HG03571 (cell line): Measurements from ENCODE around the gene TMC7.
"Not testable (repeated sequence)": the region's sequence is repeated elsewhere in the genome, so short reads cannot be mapped to it uniquely, and the experiment has no call there.

ENCODE experiments used
- ATAC-seq: cut with Tn5 transposase; IDR thresholded peaks from one replicate; pipeline ENCODE4 v1.9.1; 2021; ENCODE audit not compliant: unreplicated experiment

Gene TMC7

DNA sequence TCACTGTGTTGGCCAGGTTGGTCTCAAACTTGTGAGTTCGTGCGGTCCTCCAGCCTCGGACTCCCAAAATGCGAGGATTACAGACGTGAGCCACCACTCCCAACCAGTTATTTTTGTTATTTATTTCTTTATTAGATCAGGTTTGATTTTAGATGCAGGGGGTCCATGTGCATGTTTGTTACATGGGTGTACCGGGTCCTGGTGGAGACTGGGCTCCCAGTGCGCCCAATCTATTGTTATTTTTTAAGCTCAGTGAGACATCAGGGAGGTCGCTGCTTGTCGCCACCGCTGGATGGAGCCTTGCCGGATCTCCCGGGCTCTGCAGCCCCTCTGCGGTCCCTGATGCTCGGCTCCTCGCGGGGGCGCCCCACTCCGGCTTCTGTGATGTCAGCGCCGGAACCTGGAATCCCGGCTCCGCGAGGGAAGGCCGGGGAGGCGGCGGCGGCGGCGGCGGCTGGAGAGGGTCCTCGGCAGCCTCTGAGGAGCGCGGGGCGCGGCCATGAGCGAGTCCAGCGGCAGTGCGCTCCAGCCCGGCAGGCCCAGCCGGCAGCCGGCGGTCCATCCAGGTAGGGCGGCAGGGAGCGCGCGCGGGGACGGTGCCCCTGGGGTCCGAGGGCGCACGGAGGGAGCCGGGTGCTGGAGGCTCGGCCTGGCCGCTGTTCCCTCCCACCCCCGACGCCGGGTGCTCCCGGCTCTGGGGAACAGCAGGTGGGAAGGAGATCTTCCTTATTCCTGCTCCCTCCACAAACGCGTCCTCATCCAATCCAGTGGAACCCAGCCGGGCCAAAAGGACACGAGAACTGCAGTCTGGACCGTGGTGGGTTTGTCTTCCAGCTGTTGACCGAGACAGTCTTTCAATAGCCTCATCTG, at the start of gene TMC7:
TSS of gene TMC7 (plus strand) at position 370 of the 870 bp plus-strand sequence. CDS start at position 500, 130 bp downstream.
- ATAC-seq = no peak

DNA sequence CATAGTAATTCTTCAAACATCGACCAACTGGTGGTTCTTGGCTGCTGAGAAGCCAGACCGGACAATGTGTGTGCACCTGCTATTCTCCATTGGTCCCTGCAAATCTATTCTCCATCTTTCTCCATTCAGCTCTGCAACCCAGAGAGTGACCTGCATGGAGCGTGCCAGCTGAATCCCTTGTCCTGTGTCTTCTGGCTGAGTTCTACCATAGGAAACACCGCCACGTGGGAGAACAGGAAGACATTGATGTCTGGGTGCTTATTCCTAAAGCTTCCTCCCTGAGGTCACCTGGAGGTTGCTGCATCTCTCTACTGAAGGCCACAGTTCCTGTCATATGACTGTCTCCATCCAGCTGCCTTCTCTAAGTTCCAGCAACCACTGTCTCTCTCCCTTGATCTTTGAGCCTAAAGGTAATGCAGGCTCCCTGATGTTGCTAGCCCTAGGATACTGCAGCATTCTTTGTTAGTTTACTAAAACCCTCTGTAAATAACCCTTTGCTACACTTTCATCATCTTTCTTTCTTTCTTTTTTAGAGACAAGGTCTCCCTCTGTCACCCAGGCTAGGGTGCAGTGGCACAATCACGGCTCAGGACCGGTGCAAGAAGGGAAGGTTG, 46.9 kb upstream of the TMC7 start:
- ATAC-seq = no peak

DNA sequence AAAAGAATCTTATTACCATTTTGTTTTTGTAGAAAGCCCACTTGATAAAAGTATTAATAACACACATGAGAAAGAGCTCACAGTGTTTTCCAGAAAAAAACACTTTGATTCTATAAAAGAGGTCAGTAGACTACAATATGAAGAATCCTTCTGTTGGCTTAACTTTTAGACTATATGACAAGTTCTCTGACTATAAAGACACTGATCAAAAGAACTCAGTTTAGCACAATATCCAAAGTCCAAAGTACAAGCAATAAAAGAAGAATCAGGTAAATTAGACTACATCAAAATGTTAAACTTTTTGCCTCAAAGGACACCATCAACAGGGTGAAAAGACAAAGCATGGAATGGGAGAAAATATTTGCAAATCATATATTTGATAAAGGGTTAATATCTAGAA, 46.3 kb upstream of the TMC7 start:
- ATAC-seq = no peak

DNA sequence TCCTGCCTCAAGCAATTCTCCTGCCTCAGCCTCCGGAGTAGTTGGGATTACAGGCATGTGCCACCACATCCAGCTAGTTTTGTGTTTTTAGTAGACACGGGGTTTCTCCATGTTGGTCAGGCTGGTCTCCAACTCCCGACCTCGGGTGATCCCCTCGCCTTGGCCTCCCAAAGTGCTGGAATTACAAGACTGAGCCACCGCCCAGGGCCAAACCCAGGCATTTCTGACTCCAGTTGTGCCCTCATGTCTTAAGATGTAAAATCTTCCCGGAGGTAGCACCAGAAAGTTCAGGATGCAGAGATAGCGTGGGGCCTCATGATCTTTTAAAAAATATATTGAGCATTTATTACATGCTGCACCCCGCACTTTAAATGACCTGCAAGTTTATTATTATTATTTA, 44.7 kb upstream of the TMC7 start:
- no peak for ATAC-seq

DNA sequence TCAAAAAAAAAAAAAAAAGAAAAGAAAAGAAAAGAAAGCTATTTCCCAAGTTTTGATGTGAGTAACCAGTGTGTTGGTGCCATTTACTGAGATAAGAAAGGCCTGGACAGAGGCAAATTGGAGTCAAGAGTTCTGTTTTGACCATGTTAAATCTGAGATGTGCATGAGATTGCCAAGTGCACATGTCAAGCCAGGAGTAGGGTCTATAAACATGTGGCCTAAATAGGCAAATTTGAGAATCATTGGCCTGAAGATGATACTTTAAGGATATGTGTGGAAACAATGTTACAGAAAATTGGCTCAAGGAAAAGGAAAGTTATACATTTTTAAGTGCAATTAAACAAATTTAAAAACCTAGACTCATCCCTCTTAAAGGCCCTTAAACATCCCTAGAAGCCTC, 42.3 kb upstream of the TMC7 start:
- ATAC-seq = no peak

DNA sequence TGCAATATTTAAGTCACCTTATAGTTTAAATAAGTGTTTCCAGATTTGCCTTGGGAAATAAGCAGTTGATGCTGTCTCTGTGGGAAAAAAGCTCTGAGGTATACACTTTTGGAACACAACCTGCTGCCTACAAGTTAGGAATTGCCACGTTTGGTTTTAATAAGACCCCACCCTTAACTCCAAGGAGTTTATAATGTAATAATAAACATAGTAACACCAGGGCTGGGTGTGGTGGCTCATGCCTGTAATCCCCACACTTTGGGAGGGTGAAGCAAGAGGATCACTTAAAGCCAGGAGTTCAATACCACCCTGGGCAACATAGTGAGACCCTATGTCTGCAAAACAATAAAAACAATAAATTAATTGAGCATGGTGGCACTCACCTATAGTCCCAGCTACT, 41.7 kb upstream of the TMC7 start:
- ATAC-seq = no peak

DNA sequence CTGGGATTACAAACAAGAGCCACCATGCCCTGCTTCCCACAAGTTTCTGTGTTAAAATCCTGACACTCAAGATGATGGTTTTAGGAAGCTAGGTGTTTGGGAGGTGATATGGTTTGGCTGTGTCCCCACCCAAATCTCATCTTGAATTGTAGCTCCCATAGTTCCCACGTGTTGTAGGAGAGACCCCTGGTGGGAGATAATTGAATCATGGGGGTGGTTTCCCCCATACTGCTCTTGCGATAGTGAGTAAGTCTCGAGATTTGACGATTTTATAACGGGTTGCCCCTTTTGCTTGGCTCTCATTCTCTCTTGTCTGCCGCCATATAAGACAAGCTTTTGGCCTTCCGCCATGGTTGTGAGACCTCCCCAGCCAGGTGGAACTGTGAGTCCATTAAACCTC, 40.3 kb upstream of the TMC7 start:
- ATAC-seq = no peak

DNA sequence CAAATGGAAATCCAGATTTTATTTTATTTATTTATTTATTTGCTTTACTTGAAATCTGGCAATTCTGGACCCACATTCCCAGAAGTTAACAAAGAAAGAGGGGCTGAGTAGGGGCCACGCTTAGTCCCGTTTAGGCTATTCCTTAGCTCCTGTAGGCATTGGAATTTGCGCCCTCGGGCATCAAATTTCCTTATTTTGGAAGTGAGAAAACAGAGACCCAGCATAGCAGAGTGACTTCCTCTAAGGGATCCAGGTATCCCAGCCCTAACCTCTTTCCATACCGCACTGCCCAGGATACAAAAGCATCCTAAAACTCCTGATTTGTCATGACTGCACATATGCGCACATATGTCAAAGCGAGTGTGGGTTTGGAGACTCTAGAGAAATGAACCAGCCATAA, 38.5 kb upstream of the TMC7 start:
- ATAC-seq = no peak

DNA sequence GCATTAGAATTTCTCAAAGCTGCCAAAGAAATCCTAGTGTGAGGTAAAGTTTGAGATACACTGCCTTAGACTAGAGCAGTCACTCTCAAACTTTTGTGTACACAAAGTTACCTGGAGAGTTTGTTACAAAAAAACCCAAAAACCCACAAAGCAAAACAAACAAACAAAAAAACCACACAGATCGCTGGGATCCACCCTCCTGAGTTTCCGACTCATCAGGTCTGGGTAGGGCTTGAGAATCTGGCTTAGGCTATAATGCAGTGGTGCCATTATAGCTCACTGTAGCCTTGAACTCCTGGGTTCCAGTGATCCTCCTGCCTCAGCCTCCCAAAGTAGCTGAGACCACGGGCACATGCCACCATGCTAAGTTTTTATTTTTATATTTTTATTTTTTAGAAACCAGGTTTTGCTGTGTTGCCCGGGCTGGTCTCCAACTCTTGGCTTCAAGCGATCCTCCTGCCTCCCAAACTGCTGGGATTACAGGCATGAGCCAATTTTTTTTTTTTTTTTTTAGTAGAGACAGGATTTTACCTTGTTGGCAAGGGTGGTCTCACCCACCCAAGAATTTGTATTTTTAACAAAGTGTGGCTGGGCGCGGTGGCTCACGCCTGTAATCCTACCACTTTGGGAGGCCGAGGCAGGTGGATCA, 35.2 kb upstream of the TMC7 start:
- no peak for ATAC-seq

DNA sequence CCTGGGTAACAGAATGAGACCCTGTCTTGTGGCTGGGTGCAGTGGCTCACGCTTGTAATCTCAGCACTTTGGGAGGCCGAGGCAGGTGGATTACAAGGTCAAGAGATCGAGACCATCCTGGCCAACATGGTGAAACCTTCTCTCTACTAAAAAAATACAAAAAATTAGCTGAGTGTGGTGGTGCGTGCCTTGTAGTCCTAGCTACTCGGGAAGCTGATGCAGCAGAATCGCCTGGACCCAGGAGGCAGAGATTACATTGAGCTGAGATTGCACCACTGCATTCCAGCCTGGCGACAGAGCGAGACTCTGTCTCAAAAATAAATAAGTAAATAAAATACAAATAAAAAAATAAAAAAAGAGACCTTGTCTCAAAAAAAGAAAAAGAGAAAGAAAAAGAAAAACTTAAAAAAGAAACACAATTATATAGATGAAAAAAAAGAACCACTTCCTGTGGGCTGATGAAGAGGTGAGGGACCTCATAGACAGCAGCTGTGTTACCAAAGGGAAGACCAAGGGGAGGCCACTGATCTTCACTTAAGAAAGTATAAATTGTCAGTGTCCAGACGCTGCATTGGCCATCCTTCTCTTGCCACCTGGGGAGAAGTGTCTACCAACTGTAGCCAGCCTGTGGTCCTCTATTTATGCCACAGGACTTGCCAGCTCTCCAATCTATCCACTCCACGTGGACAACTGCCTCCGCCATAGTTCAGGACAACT, 33.1 kb upstream of the TMC7 start:
- ATAC-seq = no peak

DNA sequence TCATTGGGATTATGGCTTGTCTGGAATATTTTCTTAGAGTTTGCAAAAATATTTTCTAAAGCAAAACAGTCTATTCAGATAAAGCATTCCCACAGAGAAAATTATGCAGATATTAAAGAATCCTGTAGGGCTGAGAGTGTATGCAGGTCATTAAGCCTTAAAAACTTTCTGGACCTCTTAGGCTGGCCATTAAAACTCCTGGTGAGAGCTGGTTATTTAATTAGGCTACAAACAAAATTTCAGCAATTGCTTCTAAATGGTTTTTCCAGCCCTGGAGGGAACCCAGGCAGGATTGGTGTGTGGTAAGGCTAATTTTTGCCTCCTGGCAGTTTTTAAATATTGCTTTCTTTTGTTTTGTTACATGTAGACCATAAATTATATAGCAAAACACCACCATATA, 30.2 kb upstream of the TMC7 start:
- no peak for ATAC-seq

DNA sequence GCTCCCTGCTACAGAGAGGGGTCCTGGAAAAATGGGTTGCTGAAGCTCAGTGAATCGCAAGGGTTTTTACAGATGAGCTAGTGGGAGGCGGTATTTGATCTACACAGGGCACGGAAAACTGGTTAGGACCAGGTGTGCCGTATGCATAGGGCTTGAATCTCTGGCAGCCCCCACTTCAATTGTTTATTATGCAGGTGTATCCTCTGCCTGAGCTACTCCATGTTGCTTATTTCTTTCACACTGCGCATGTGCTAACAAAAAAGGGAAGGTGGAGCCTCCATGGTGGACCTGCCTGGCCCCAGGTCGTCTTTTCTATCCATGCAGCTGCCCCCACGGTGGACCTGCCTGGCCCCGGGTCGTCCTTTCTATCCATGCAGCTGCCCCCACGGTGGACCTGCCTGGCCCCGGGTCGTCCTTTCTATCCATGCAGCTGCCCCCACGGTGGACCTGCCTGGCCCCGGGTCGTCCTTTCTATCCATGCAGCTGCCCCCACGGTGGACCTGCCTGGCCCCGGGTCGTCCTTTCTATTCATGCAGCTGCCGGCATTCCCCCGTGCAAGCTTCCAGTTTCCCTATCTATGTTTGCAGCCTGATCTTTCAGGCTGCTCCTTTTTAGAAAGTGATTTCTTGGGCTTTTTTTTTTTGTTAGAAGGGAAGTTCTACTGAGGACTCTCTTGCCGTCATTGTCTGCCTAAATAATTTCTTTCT, 27.7 kb upstream of the TMC7 start:
- ATAC-seq = not testable (repeated sequence)

DNA sequence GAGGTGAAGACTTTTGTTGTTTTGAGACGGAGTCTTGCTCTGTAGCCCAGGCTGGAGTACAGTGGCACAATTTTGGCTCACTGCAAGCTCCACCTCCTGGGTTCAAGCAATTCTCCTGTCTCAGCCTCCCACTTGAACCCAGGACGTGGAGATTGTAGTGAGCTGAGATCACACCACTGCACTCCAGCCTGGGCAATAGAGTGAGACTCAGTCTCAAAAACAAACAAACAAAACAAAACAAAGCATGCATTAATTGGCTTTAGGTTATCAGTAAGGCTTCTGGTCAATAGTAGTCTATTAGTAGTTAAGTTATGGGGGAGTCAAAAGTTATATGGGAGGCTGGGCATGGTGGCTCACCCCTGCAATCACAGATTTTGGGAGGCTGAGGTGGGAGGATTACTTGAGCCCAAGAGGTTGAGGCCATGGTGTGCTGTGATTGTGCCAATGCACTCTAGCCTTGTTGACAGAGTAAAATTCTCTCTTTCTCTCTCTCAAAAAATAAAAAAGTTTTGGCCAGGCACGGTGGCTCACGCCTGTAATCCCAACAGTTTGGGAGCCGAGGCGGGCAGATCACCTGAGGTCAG, 27.0 kb upstream of the TMC7 start:
- not testable (repeated sequence) for ATAC-seq

DNA sequence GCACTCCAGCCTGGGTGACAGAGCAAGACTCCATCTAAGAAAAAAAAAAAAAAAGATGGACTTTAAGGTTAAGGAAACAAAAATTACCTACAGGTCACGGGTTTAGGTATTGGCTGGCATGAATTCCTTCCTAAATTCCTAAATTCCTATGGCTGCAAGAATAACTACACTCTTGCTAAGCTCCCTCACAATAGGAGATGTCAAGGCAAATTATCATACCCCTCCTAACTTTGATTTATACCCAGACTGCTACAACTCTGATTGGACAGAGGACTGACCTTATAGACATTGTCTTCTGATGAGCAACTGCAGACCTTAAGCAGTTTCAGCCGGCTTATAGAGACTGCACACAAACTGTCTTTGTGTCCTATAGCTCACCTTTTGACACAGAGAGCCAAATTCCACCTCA, 25.1 kb upstream of the TMC7 start:
- no peak for ATAC-seq

DNA sequence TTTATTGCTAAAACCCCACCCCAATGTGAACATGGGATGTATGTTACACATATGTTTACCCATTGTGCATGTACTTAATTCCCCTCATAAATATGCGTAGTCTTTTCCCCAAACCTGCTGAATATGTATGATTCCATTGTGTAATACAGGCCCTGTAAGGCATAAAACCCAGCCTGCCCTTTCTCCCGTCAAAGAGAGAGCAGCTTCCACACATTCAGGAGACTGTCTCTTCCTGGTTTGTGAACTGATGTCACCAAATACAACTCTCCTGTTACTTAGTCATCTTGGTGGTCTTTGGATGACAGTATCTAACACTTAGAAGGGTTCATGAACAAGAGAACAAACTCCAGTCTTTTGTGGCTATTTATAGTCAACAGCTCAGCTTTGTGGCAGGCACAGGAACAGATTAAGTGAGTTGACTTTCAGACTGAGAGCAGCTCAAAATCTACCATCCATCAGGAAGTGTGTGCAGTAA, 24.7 kb upstream of the TMC7 start:
- ATAC-seq = no peak

DNA sequence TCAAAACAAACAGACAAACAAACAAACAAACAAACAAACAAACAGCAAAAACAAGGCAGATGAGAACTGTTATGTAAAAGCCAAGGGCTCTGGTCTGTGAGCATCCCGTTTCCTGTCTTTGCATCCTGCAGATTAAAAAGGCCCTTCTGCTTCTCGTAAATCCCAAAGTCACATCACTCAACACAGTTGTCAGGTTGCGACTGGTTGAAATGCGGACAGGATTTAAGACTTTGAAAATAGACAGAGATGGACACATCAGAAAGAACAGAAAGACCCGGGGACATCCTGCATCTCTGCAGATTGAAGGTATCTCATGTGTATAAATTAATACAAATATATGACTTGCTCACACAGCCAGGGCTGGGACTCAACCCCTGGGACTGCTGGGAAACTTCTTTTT, 18.2 kb upstream of the TMC7 start:
- ATAC-seq = no peak

DNA sequence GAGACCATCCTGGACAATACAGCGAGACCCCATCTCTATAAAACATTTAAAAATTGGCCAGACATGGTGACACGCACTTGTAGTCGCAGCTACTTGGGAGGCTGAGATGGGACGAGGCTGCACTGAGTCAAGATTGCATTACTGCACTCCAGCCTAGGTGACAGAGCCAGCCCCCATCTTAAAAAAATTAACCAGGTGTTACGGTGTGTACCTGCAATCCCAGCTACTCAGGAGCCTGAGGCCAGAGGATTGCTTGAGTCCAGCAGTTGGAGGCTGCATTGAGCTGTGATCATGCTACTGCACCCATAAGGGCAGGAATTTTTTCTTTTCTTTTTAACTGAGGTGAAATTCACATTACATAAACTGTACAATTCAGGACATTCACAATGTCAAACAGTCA, 16.9 kb upstream of the TMC7 start:
- no peak for ATAC-seq

DNA sequence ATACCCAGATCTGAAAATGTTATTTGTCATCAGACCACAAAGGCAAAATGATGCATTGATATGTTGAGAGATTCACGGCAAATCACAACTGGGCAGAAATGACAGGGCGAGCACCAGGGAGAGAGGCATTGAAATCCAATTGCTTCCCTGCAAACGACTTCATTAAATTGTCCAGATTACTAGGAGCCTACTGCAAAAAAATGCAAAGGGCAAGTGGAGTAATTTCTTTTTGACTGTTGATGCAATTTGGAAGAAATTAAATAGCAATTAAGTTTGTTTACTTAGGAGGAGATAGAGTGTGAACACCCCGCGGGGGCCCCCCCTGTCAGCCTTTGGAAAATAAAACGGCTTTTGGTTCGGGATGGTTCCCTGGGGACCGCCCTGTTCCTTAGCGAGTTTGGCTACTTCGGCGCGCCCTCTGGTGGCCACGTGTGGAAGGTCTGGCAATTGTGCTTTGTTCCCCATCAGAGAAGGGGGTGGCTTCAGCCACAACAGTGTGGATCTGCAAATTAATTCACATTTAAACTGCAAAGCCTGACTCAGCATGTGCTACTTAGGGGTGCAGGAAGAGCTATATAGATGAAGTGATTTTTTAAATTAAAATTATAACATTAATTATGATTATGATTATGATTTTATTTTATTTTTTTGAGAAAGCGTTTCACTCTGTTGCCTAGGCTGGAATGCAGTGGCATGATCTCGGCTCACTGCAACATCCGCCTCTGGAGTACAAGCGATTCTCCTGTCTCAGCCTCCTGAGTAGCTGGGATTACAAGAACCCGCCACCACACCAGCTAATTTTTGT, 14.5 kb upstream of the TMC7 start:
- no peak for ATAC-seq

DNA sequence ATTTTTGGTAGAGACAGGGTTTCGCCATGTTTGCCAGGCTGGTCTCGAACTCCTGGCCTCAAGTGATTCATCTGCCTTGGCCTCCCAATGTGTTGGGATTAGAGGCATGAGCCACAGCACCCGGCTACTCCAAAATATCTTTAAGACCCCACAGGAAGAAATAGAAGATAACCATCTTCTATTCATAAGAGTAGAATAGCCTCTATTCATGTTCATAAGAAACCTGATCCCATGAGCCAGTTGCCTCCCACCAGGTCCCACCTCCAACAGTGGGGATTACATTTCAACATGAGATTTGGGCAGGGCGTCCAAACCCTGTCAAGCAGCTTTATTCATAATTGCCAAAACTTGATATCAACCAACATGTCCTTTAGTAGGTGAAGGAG, 13.9 kb upstream of the TMC7 start:
- ATAC-seq = no peak

DNA sequence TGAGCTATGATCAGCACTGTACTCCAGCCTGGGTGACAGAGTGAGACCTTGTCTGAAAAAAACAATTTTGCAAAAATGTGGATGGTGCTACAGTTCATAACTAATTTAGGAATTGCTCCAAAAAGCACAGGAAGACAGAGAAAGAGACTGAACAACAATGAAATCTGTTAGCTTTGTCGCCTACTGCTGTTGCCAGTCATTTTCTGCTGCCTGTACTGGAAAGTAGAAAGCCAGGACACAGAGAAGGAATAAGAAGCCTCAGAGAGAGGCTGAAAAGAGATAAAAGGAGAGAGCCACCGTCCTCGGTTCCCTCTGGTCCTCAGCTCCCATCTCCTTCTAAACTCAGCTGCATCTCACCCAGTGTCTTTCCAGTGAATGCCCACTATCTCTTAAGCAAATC, 8.6 kb upstream of the TMC7 start:
- no peak for ATAC-seq
